Measurements from ENCODE around the gene ETV6. TPM values are rescaled to one million over a fixed set of nuclear protein-coding genes. Genes with fewer than 3 reads are reported as not detected.
"Not testable (repeated sequence)": the region's sequence is repeated elsewhere in the genome, so short reads cannot be mapped to it uniquely, and the experiment has no call there.

ETV6 gene
- 10 to 100 TPM; 54.6 to 64.3 TPM for total RNA-seq
- long read RNA-seq, full-length matches to known transcripts = 3 of 21 reads
- long read RNA-seq, partial matches to known transcripts = 3 of 21 reads
- long read RNA-seq, other reads (novel, unspliced or antisense) = 15 of 21 reads

- intact Hi-C loops (cut with DNase I, micrococcal nuclease) = loop anchor here in 1 of 2 donors (10.0 kb wide), 1 partner anchor 65 kb away; no protein-coding TSS in a partner anchor
- DNase-seq = peak; percentile 79
- ATAC-seq = peak; percentile 55
These were observed at the start of gene ETV6 for GRCh38 chr12:11649413-11650285. ETV6 (plus strand) TSS chr12:11649674; CDS start chr12:11650128, 454 bp downstream.

- ATAC-seq (no peak), DNase-seq (no peak)
- intact Hi-C loops (cut with DNase I, micrococcal nuclease) = no loop called here
These were observed 49.3 kb upstream of the ETV6 start for GRCh38 chr12:11600199-11600598.

GRCh38 chr12:11601647-11602046 lies 47.8 kb upstream of the ETV6 start:
- intact Hi-C loops (cut with DNase I, micrococcal nuclease) = no loop called here
- DNase-seq (no peak), ATAC-seq (no peak)

- intact Hi-C loops (cut with DNase I, micrococcal nuclease) = no loop called here
- ATAC-seq (peak; percentile 100), DNase-seq (peak; percentile 61 to 66)
These were observed 42.0 kb upstream of the ETV6 start for GRCh38 chr12:11607313-11608081.

- ATAC-seq (no peak), DNase-seq (no peak)
- intact Hi-C loops (cut with DNase I, micrococcal nuclease) = no loop called here
These were observed 40.4 kb upstream of the ETV6 start for GRCh38 chr12:11609045-11609444.

- DNase-seq (no peak), ATAC-seq (no peak)
- intact Hi-C loops (cut with DNase I, micrococcal nuclease) = no loop called here
These were observed 34.0 kb upstream of the ETV6 start for GRCh38 chr12:11615481-11615880.

- no peak for DNase-seq
- ATAC-seq = no peak
These were observed 31.4 kb upstream of the ETV6 start for GRCh38 chr12:11618046-11618445.

GRCh38 chr12:11621797-11622423 lies 27.6 kb upstream of the ETV6 start:
- DNase-seq (no peak), ATAC-seq (no peak)
- intact Hi-C loops (cut with DNase I, micrococcal nuclease) = no loop called here

More at GRCh38 chr12:11618046-11618445, 31.4 kb upstream of the ETV6 start:
- intact Hi-C loops (cut with DNase I, micrococcal nuclease) = no loop called here

GRCh38 chr12:11622876-11623281 lies 26.6 kb upstream of the ETV6 start:
- DNase-seq (no peak), ATAC-seq (no peak)
- intact Hi-C loops (cut with DNase I, micrococcal nuclease) = no loop called here

GRCh38 chr12:11623382-11623781 lies 26.1 kb upstream of the ETV6 start:
- intact Hi-C loops (cut with DNase I, micrococcal nuclease) = no loop called here
- no peak for DNase-seq
- ATAC-seq = no peak

GRCh38 chr12:11624116-11624515 lies 25.4 kb upstream of the ETV6 start:
- no peak for ATAC-seq
- DNase-seq = no peak
- intact Hi-C loops (cut with DNase I, micrococcal nuclease) = no loop called here

- intact Hi-C loops (cut with DNase I, micrococcal nuclease); DNase-seq; ATAC-seq: not testable (repeated sequence)
These were observed 21.8 kb upstream of the ETV6 start for GRCh38 chr12:11627709-11628108.

GRCh38 chr12:11628353-11628752 lies 21.1 kb upstream of the ETV6 start:
- ATAC-seq (no peak), DNase-seq (no peak)
- intact Hi-C loops (cut with DNase I, micrococcal nuclease) = no loop called here

- peak in 1 of 2 donors; percentile 43 for DNase-seq
- peak; percentile 71 for ATAC-seq
These were observed 19.3 kb upstream of the ETV6 start for GRCh38 chr12:11630046-11630706.

GRCh38 chr12:11631288-11631687 lies 18.2 kb upstream of the ETV6 start:
- intact Hi-C loops (cut with DNase I, micrococcal nuclease) = no loop called here
- DNase-seq = no peak
- no peak for ATAC-seq

More at GRCh38 chr12:11630046-11630706, 19.3 kb upstream of the ETV6 start:
- intact Hi-C loops (cut with DNase I, micrococcal nuclease) = no loop called here

- ATAC-seq; DNase-seq; intact Hi-C loops (cut with DNase I, micrococcal nuclease): not testable (repeated sequence)
These were observed 17.6 kb upstream of the ETV6 start for GRCh38 chr12:11631881-11632280.

GRCh38 chr12:11633968-11634367 lies 15.5 kb upstream of the ETV6 start:
- intact Hi-C loops (cut with DNase I, micrococcal nuclease) = no loop called here
- DNase-seq = no peak
- ATAC-seq = no peak

- ATAC-seq (no peak), DNase-seq (no peak)
- intact Hi-C loops (cut with DNase I, micrococcal nuclease) = no loop called here
These were observed 14.1 kb upstream of the ETV6 start for GRCh38 chr12:11635341-11635740.

Measured in left colon (tissue), 2 donors.